ENCODE measurements around the gene AP5M1. TPM values are rescaled to one million over a fixed set of nuclear protein-coding genes. Genes with fewer than 3 reads are reported as not detected.
"Not testable (repeated sequence)": the region's sequence is repeated elsewhere in the genome, so short reads cannot be mapped to it uniquely, and the experiment has no call there.

AP5M1 gene
- total RNA-seq: 10 to 100 TPM; 34.6 to 37.5 (median 35.0) TPM

DNA sequence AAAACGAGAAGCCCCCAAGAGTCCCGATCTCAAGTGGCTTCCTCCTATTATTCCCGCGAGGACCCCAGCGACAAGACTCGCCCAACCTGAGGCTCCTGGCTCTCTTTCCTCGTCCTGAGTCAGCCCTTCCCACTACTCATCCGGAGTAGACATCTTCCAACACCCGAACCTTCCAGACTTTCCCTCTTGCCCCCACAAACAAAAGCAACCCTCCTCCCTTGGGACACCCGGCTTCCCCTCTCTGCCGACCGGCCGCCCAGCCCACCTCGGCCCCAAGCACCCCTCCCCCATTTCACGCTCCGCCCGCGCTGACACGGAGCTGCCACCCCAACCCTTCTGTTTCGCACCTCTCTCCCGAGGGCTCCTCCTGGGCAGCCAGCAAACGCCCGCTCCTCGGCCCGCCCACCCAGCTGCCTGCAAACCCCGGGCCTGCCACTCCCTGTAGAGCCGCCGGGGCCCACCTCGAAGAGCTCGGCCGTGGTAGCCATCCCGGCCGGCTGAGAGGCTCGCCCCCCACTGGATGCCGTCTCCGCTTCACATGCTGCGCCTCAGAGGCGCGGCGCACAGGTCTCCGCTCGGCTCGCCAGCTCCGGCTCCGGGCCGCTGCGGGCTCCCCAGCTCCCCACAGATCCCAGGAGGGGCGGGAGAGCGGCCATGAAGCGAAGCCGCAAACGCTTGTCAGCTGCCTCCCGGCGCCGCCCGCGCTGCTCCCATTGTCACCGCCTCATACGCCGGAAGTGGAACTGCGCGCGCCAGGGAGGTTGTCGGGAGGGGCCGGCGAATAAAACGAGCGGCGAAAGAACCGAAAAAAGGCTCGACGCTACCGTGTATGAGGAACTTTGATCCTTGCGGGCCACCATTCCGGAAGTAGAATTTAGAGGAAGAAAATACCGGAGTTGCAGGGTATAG lies at the start of gene AP5M1, which contains the start of gene EXOC5:
TSS of gene AP5M1 (plus strand) at position 811 of the 909 bp plus-strand sequence. CDS start 344 bp downstream, outside the sequence.
TSS of gene EXOC5 (minus strand) at position 745 of the 909 bp plus-strand sequence. CDS start at position 488, 257 bp downstream.
- Mint-ChIP-seq H3K27me3 (ENCODE audit: low read depth) (no peaks in the 10 kb centered on the region), H3K36me3 (ENCODE audit: insufficient read depth) (peaks cover 4% of the 10 kb centered on the region), H3K4me3 (peak within 1 kb of the TSS; percentile 96), H3K9me3 (no peaks in the 10 kb centered on the region), H3K4me1 (ENCODE audit: low read depth) (peaks cover 58% of the 10 kb centered on the region)
- ATAC-seq (peak; percentile 92), DNase-seq (peak; percentile 83)

DNA sequence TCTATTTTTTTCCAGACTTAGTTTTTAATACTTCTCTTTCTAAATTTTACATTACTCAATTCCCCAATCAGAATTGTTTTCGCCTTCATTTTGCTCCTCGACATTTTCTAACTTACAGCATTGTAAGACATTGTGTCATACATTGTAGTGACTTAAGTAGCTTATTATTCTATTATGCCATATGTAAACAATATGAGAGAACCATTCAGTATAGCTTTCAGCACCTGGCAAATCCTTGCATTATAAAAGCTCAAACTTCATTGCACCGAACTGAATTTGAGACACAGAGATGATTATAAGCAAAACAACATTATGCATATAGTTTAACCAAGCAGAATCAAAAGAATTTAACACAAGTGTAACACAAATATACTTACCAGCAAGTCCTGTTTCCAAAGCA lies 46.8 kb upstream of the AP5M1 start:
- ATAC-seq: no peak
- Mint-ChIP-seq H3K36me3 (ENCODE audit: insufficient read depth) (peaks cover 38% of the 10 kb centered on the region), H3K4me3 (no peak overlapping the region), H3K4me1 (ENCODE audit: low read depth) (peaks cover 3% of the 10 kb centered on the region), H3K9me3 (no peaks in the 10 kb centered on the region), H3K27me3 (ENCODE audit: low read depth) (no peaks in the 10 kb centered on the region)
- DNase-seq: no peak

DNA sequence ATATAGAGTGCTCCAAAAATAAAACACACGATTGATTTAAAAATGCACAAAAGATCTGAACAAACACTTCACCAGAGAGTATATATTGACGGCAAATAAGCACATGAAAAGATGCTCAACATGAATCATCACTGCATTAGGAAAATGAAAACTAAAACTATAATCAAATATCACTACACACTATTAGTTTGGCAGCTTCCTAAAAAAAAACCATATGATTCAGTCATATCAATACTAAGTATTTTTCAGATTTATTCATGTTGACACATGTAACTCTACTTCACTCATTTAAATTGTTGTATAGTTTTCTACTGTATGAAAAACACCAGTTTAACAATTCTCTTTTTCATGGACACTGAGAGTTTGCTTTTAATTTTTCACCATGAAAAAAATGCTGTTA lies 41.7 kb upstream of the AP5M1 start:
- no peak for ATAC-seq
- H3K27me3 Mint-ChIP-seq (ENCODE audit: low read depth): no peaks in the 10 kb centered on the region
- no peaks in the 10 kb centered on the region for H3K9me3 Mint-ChIP-seq
- H3K4me1 Mint-ChIP-seq (ENCODE audit: low read depth): peaks cover 3% of the 10 kb centered on the region
- no peak overlapping the region for H3K4me3 Mint-ChIP-seq
- DNase-seq: no peak
- peaks cover 49% of the 10 kb centered on the region for H3K36me3 Mint-ChIP-seq (ENCODE audit: insufficient read depth)

GRCh38 chr14:57228320-57228719 lies 40.5 kb upstream of the AP5M1 start:
- DNase-seq; H3K4me3 Mint-ChIP-seq; H3K4me1 Mint-ChIP-seq (ENCODE audit: low read depth); H3K9me3 Mint-ChIP-seq; ATAC-seq; H3K27me3 Mint-ChIP-seq (ENCODE audit: low read depth): not testable (repeated sequence)
- peaks cover 50% of the 10 kb centered on the region for H3K36me3 Mint-ChIP-seq (ENCODE audit: insufficient read depth)

- Mint-ChIP-seq H3K4me3 (no peak overlapping the region), H3K4me1 (ENCODE audit: low read depth) (no peaks in the 10 kb centered on the region), H3K27me3 (ENCODE audit: low read depth) (no peaks in the 10 kb centered on the region), H3K9me3 (no peaks in the 10 kb centered on the region), H3K36me3 (ENCODE audit: insufficient read depth) (peaks cover 44% of the 10 kb centered on the region)
- no peak for DNase-seq
- ATAC-seq: no peak
Measured at GRCh38 chr14:57232006-57232405, 36.8 kb upstream of the AP5M1 start.

DNA sequence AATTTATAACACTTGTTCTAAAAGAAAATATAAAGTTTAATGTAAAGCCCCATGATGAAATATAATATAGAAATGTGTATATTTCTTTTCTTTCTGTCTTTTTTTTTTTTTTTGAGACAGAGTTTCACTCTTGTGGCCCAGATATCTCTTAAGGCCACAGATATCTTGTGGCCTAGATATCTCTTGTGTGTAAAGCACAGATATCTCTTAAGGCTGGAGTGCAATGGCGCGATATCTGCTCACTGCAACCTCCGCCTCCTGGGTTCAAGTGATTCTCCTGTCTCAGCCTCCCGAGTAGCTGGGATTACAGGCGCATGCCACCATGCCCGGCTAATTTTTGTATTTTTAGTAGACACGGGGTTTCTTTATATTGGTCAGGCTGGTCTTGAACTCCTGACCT lies 28.7 kb upstream of the AP5M1 start:
- not testable (repeated sequence) for DNase-seq; H3K4me3 Mint-ChIP-seq; ATAC-seq; H3K27me3 Mint-ChIP-seq (ENCODE audit: low read depth); H3K9me3 Mint-ChIP-seq; H3K4me1 Mint-ChIP-seq (ENCODE audit: low read depth)
- peaks cover 17% of the 10 kb centered on the region for H3K36me3 Mint-ChIP-seq (ENCODE audit: insufficient read depth)

- DNase-seq (no peak), ATAC-seq (no peak)
- no peaks in the 10 kb centered on the region for H3K9me3 Mint-ChIP-seq
- H3K27me3 Mint-ChIP-seq (ENCODE audit: low read depth): no peaks in the 10 kb centered on the region
- H3K36me3 Mint-ChIP-seq (ENCODE audit: insufficient read depth): peaks cover 20% of the 10 kb centered on the region
- no peak overlapping the region for H3K4me3 Mint-ChIP-seq
- H3K4me1 Mint-ChIP-seq (ENCODE audit: low read depth): no peaks in the 10 kb centered on the region
Measured at GRCh38 chr14:57243320-57243719, 25.5 kb upstream of the AP5M1 start.

DNA sequence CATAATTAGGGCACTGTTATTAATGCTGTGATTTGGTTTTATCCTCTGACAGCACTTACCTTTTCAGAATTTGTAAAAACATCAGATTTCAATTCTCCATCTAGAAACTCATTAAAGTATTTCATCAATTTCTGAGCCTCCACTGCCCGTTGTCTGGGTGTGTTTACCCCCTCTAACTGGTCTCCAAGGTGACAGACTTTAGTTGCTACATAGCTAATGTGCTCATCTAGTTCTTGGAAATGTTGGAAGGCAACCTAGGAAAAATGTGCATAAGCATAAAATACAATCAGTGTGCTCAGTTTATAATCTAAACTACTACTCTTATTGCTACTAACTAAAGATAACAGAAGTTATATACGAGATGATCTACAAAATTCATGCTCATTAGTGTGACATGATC lies 24.7 kb upstream of the AP5M1 start:
- DNase-seq (no peak), ATAC-seq (no peak)
- H3K4me1 Mint-ChIP-seq (ENCODE audit: low read depth): no peaks in the 10 kb centered on the region
- H3K27me3 Mint-ChIP-seq (ENCODE audit: low read depth): no peaks in the 10 kb centered on the region
- H3K4me3 Mint-ChIP-seq: no peak overlapping the region
- H3K9me3 Mint-ChIP-seq: no peaks in the 10 kb centered on the region
- H3K36me3 Mint-ChIP-seq (ENCODE audit: insufficient read depth): peaks cover 18% of the 10 kb centered on the region

DNA sequence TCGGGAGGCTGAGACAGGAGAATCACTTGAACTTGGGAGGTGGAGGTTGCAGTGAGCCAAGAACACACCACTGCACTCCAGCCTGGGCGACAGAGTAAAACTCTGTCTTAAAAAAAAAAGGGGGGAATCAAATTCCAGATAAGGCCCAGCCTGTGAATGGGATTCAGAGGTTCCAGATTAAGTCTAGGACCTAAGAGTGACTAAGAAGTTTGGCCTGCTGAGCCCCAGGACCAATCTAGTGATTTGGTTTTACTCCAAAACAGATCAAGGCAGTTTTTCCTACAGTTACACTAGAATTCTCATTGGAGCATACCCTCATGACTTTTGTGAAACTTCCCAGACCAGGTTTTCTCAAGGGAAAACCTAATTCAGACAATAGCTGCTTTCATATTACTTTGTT lies 22.8 kb upstream of the AP5M1 start:
- H3K4me1 Mint-ChIP-seq (ENCODE audit: low read depth): no peaks in the 10 kb centered on the region
- no peak for DNase-seq
- peaks cover 18% of the 10 kb centered on the region for H3K36me3 Mint-ChIP-seq (ENCODE audit: insufficient read depth)
- no peaks in the 10 kb centered on the region for H3K27me3 Mint-ChIP-seq (ENCODE audit: low read depth)
- H3K4me3 Mint-ChIP-seq: no peak overlapping the region
- no peaks in the 10 kb centered on the region for H3K9me3 Mint-ChIP-seq
- no peak for ATAC-seq

DNA sequence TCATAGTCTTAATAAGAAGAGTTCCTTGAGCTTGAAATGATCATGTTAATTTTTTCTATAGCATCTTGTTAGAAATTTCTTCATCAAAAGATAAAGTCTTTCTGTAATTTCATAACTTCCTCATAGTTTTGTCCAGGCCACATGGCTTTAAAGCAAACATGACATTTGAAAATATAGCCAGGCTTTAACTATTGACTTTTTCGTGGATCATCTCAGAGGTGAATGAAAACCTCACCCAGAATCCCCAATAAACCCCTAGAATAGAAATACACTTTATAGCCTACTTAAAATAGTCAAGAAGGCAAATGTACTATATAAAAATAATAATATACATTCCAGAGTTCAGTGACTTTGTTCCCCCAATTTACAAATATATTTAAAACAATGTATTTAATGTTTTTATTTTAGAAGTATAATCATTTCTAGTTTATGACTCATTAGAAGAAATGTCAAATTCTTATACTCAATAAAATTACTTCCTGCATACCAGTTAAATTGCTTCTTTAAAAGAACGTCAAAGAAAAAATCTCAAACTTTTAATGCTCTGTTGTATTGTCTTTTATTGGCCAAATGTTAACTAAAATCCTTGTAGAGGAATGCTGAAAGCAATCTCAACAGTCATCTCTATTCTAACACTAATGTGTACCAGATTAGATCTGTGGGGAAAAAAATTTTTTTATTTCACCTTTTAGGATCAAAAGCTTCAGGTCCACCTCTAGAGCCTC lies 21.7 kb upstream of the AP5M1 start:
- peaks cover 18% of the 10 kb centered on the region for H3K36me3 Mint-ChIP-seq (ENCODE audit: insufficient read depth)
- no peak for DNase-seq
- no peaks in the 10 kb centered on the region for H3K9me3 Mint-ChIP-seq
- H3K4me1 Mint-ChIP-seq (ENCODE audit: low read depth): peaks cover 7% of the 10 kb centered on the region
- H3K4me3 Mint-ChIP-seq: no peak overlapping the region
- no peaks in the 10 kb centered on the region for H3K27me3 Mint-ChIP-seq (ENCODE audit: low read depth)
- ATAC-seq: no peak

DNA sequence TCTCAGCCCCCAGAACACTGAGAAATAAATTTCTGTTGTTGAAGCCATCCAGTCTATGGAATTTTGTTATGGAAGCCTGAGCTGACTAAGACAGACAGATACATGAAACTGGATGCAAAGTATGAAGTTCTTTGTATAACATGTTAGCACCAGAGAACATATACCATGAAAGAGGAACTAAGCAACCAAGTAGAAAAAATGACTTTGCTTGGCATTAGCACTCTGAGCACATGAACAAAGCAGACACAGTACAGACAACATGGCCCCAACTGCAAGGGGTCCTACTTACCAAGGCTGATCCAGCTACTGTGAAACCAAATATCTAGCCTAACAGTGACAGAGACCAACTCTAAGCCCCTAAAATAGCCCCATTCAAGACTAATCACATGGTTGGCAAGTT lies 13.9 kb upstream of the AP5M1 start:
- no peak for DNase-seq
- peaks cover 43% of the 10 kb centered on the region for H3K36me3 Mint-ChIP-seq (ENCODE audit: insufficient read depth)
- H3K4me3 Mint-ChIP-seq: no peak overlapping the region
- peaks cover 44% of the 10 kb centered on the region for H3K4me1 Mint-ChIP-seq (ENCODE audit: low read depth)
- ATAC-seq: no peak
- H3K9me3 Mint-ChIP-seq: no peaks in the 10 kb centered on the region
- H3K27me3 Mint-ChIP-seq (ENCODE audit: low read depth): no peaks in the 10 kb centered on the region

- peaks cover 47% of the 10 kb centered on the region for H3K4me1 Mint-ChIP-seq (ENCODE audit: low read depth)
Measured at GRCh38 chr14:57258221-57258620, 10.6 kb upstream of the AP5M1 start.

GRCh38 chr14:57259672-57260071 lies 9.1 kb upstream of the AP5M1 start:
- ATAC-seq (no peak), DNase-seq (no peak)
- Mint-ChIP-seq H3K4me1 (ENCODE audit: low read depth) (peaks cover 43% of the 10 kb centered on the region), H3K27me3 (ENCODE audit: low read depth) (no peaks in the 10 kb centered on the region), H3K4me3 (no peak overlapping the region), H3K9me3 (no peaks in the 10 kb centered on the region), H3K36me3 (ENCODE audit: insufficient read depth) (peaks cover 34% of the 10 kb centered on the region)

More at GRCh38 chr14:57258221-57258620, 10.6 kb upstream of the AP5M1 start:
- not testable (repeated sequence) for DNase-seq; H3K9me3 Mint-ChIP-seq; ATAC-seq; H3K27me3 Mint-ChIP-seq (ENCODE audit: low read depth); H3K4me3 Mint-ChIP-seq
- peaks cover 39% of the 10 kb centered on the region for H3K36me3 Mint-ChIP-seq (ENCODE audit: insufficient read depth)

- DNase-seq: no peak
- no peak for ATAC-seq
- Mint-ChIP-seq H3K27me3 (ENCODE audit: low read depth) (no peaks in the 10 kb centered on the region), H3K9me3 (no peaks in the 10 kb centered on the region), H3K4me3 (no peak overlapping the region), H3K4me1 (ENCODE audit: low read depth) (peaks cover 41% of the 10 kb centered on the region), H3K36me3 (ENCODE audit: insufficient read depth) (peaks cover 28% of the 10 kb centered on the region)
Measured at GRCh38 chr14:57261604-57262003, 7.2 kb upstream of the AP5M1 start.
